IPS-11a (cell line): ENCODE data around the gene CARD19.
"Not testable (repeated sequence)": the region's sequence is repeated elsewhere in the genome, so short reads cannot be mapped to it uniquely, and the experiment has no call there.

ENCODE experiments used
- H3K4me3 ChIP-seq: one replicate; pipeline ENCODE4 v1.5.1; 2013; ENCODE audit warnings: low read depth, low read length, control low read depth

Gene CARD19

DNA sequence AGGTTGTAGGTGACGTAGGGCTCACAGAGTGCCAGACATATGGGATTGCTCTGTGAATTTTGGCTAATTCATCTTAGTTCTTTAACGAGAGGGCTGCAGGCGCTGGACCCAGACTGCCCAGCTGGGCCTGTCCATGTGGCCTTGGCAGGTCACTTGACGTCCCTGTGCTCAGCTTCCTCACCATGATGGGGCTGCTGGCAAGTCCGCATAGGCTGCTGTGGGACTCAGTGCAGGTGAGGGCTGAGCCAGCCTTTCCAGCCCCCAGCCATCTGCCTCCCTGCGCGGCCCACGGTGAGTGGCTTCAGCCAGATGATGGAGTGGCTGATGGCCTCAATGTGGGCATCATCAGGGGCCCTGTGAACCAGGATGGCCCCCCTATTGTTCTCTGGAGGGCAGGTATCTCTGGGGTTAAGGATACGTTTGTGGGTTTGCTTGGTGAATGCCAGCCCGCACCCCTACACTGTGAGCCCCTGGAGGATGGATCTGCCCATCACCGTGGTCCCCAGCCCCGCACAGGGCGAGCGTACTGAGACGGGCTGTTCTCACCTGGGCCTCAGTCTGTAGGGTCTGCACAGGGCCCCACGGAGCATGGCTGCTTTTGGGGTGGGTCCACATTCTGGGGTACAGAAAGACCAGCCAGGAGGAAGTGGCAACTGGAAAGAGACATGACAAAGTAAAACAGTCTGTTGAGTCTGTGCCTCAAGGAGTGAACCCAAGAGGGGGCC, 3.7 kb downstream of the CARD19 start:
- H3K4me3 ChIP-seq: no peak overlapping the region

DNA sequence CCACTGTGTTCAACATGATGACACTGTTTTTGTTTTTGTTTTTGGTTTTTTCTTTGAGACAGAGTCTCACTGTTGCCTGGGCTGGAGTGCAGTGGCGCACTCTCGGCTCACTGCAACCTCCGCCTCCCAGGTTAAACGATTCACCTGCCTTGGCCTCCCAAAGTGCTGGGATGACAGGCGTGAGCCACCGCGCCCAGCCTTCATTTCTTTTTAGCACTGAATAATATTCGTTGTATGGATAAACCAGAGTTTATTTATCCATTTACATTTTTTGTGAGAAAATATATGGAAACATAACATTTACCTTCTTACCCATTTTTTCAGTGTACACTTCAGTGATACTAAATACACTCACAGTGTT, 4.2 kb downstream of the CARD19 start:
- no peak overlapping the region for H3K4me3 ChIP-seq

DNA sequence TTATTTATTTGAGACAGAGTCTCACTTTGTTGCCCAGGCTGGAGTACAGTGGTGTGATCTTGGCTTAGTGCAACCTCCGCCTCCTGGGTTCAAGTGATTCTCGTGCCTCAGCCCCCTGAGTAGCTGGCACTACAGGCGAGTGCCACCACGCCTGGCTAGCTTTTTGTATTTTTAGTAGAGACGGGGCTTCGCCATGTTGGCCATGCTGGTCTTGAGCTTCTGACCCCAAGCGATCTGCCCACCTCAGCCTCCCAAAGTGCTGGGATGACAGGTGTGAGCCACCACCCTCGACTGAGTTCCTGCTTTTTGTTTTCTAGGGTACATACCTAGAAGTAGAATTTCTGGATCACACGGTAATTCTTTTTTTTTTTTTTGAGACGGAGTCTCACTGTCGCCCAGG, 5.1 kb downstream of the CARD19 start:
- not testable (repeated sequence) for H3K4me3 ChIP-seq

DNA sequence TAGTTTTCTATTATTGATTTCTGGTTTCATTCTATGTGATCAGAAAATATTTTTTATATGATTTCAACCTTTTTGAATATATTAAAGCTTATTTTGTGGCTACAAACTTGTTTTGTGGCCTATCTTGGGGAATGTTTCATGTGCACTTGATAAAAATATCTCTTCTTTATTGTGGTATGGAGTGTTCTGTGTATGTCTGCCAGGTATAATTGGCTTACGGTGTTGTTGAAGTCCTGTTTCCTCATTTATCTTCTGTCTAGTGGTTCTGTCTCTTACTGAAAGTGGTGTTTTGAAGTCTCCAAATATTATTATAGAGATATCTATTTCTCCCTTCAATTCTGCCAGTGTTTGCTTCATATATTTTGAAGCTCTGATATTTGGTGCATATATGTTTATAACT, 9.6 kb downstream of the CARD19 start:
- no peak overlapping the region for H3K4me3 ChIP-seq

DNA sequence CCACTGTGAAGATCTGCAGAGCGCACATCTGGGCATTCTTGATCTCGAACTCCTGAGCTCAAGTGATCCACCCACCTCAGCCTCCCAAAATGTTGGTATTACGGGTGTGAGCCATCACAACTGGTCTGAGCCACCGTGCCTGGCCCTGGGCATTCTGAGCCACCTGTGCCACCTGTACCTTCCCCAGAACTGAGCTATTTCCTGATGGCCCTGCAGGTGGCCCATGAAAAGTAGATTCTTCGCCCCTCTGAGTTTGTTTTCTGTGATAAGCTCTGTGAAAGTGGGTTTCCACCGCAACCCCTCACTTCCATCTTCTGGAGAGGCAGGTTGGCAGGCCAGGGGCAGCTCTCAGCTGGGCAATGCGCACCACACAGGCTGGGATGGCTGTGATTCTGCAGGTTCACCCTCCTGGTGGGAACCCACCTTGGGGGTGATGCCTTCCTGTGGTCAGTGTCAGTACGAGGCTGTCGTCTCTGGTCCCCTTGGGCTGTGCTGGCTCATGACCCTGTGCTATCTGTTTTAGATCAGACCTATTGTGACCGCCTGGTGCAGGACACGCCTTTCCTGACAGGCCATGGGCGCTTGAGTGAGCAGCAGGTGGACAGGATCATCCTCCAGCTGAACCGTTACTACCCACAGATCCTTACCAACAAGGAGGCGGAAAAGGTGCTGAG, 11.3 kb downstream of the CARD19 start:
- no peak overlapping the region for H3K4me3 ChIP-seq

DNA sequence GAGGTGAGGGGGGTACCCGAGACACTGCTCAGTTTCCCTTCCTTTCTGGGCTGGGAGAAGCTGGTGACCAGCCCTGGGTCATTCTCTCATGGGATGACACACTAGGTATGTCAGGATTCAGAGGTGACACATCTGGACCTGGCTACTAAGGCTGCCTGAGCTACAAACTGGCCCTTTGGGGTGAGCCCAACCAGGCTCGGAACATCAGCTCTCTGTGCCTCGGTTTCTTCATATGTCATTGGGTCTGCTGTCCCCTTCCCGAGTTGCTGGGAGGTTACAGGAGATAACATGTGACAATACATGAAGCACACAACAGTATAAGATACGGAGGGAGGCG, 11.8 kb downstream of the CARD19 start:
- no peak overlapping the region for H3K4me3 ChIP-seq

DNA sequence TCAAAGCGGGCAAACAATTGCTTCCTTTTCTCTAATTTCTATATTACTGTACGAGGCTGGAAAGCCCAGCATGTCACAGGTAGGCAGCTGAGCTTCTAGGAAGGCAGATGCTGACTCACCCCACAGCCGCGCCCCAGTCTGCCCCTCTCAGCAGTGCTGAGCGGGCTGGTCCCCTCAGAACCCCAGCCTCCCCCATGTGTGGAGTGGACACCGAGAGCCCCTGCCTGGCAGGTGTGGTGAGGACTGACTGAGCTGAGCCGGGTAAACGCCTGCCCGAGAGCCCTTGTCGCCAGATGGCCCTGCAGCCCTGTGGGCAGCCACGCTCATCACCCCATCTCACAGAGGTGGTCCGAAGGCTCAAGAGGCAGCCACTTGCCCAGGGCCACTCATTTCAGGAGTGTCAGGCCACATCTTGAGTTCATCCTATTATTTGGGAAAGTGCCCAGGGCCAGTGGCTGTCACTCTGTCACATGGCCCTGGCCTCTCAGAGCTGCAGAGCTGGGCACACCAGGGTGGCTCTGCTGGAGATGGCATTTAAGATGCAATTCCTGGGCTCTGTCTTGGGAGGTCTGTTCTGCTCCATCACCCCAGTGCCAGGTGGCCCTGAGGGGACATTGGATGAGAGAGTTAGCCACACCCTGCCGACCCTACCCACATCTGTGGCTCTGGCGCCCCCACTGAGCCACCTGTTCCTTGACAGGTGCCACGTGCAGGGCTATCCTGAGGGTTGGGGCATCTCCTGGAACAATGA, 12.4 kb downstream of the CARD19 start:
- H3K4me3 ChIP-seq: no peak overlapping the region

DNA sequence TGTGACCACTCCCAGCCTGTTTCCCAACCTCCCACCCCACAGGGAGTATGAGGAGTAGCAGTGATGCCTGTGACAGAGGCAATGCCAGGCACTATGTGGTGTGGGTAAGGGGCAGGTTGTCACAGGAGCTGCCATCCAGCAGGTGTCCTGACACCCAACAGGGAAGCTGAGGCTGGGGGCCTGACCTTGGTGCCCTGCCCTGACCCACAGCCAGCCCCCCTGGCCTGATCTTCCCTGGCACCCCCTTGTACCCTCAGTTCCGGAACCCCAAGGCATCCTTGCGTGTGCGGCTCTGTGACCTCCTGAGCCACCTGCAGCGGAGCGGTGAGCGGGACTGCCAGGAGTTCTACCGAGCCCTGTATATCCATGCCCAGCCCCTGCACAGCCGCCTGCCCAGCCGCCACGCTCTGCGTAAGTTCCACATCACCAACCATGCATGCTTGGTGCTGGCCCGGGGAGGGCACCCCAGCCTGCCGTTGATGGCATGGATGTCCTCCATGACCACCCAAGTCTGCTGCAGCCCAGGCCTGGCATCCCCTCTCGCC, 14.4 kb downstream of the CARD19 start:
- no peak overlapping the region for H3K4me3 ChIP-seq

DNA sequence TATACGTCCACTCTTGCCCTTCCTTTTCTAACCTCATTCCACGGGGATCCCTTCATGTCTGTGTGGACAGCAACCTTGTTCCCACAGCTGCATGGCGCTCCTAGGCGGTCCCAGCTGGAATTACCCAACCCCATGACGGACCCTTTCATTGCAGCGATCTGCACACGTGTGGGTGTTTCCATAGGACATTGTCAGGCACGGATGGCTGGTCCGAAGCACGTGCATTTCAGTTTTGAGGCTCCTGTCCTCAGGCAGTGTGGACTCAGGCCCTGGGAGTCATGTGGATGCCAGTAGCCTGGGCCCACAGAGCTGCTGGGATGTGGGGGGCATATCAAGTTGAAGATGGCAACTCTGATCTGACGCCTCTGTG, 15.0 kb downstream of the CARD19 start:
- no peak overlapping the region for H3K4me3 ChIP-seq

DNA sequence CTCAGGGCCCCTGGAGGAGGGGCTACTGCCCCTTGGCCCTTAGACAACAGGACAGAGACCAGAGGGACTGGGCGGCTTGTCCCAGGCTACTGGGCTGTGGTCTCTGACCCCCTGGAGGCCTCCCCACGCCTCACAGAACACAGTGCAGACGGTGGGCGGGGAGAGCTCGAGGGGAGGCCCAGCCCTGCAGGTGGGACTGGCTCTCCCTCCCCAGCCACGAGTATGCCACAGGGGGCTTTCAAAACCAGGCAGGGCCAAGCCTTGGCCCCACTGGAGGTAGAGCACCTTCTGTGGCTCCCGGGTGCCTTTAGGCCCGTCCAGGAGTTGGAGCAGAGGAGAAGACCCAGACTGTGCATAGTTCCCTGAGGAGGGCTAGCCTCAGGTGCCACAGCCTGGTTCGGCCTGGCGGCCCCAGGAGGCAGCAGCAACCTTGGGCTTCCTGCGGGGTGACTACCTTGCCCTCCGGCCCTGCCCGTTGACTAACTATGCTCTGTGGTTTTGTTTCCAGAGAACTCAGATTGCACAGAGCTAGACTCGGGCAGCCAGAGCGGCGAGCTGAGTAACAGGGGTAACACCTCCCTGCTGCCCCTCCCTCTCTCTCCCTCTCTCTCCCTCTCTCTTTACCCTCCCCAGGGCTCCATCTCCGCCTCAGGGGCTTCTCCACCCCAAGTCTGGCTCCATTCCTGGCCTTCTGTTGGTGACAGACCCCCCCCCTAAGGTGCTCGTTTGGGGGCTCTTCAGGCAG, 15.5 kb downstream of the CARD19 start:
- H3K4me3 ChIP-seq: no peak overlapping the region

DNA sequence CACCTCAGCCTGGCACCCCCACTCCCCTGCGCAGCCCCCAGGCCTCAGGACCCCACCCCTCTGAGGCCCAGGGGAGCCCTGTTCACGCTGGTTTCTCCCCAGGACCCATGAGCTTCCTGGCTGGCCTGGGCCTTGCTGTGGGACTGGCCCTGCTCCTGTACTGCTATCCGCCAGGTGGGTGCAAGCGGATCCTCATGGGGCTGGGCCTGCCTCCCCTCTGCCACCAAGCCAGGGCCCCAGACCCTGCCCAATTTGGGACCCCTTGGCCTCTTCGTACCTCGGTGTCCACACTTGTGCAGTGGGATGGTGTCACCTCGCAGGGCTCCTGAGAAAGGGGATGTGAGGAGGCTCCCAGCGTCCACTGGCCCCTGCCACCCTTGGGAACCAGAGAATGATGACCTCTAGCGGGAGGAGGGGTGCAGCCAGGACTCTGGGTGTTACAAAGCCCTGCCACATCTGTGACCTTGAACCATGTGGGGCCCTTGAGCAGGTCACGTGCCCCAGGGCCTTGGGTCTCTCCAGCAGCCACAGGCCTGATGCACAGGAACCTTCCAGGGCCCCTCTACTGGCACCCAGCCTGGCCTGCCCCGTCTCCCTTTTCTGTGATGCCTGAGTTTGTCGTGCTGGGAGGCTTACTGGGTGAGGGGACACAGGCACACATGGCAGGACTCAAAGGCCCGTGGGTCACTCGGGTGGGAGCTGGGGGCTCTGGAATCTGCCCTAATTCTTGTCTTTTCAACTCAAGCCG, 16.3 kb downstream of the CARD19 start:
- no peak overlapping the region for H3K4me3 ChIP-seq

DNA sequence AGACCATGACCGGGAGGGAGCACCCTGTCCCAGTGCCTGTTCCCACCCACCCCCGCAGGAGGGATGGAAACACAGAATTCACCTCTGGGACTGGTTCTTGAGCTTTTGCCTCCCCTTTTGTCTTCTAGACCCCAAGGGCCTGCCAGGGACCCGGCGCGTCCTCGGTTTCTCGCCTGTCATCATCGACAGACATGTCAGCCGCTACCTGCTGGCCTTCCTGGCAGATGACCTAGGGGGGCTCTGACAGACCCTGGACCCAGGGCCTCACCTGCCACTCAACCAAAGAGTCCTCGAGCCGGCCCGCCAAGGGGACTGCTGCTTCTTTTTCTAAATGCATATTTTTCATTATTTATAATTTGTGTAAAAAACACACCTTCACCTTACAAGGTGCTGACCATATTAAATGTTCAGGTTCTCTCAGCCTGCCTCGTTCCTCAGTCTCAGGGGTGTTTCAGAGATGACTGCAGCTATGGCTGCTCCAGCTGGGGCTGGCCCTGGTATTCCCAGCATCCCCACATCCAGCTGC, 16.9 kb downstream of the CARD19 start:
- no peak overlapping the region for H3K4me3 ChIP-seq

DNA sequence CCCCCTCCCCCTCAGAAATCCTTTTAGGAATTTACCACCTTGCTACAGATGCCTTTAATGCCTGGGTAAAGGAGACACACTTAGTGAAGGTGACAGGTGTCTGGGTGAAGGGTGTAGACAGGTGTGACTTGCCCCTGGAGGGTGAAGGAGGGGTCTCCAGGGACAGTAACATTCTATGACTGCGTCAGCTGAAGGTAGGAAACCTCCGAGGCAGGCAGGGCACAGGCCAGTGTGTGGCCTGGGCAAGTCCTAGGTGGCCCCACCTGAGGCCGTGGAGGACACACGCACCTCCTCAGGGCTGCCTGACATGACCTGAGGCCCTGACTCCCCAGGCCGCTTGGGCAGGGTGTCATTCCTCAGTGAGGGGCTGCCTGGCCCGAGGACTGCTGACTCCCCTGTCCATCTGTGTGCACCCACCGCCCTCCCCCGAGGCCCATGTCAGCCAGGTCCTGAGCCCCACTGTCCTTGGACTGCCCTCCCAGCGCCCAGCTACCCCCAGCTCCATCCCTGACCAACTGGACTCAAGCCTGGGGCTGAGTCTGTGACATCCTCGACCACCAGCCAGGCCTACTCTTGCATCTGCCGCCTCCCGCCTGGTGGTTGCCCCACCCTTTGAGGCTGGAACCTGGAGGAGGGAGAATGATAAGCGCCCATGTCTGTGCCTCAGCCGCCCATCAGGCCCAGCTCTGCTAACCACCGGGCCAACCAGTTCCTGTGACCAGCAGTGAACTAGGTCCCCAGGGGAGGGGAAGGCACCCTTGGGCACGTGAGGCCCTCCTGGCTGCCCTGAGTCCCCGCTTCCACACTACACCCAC, 18.4 kb downstream of the CARD19 start:
- H3K4me3 ChIP-seq: no peak overlapping the region

DNA sequence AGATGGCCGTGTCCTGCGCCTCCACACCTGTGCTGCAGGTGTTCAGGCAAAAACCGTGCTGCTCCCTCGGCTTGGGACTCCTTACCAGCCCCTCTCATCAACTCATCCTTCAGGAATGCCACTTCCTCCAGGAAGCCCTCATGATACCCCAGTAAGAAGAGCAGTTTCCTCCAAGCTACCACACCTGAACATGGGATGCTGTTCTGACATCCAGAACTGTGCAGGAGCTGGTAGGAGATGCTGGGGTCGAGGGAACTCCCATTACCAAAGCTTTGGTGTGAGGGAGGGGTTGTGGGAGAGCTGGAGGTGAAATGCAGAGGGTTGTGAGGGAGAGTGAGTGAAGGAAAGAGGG, 18.9 kb downstream of the CARD19 start:
- no peak overlapping the region for H3K4me3 ChIP-seq

DNA sequence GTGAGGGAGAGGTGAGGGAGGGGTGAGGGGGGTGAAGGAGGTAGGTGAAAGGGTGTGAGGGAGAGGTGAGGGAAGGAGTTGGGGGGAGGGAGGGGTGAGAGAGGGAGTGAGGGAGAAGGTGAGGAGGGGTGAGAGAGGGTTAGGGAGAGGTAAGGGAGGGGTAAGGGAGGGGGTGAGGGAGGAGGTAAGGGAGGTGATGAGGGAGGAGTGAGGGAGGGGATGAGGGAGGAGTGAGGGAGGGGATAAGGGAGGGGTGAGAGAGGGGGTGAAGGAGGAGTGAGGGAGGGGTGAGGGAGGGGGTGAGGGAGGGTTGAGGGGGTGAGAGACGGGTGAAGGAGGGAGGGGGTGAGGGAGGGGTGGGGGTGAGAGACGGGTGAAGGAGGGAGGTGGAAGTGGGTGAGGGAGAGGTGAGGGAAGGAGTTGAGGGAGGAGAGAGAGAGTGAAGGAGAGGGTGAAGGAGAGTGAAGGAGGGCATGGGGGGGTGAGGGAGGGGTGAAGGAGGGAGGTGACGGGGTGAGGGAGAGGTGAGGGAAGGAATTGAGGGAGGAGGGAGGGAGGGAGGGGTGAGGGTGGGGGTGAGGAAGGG, 19.6 kb downstream of the CARD19 start:
- H3K4me3 ChIP-seq: no peak overlapping the region

DNA sequence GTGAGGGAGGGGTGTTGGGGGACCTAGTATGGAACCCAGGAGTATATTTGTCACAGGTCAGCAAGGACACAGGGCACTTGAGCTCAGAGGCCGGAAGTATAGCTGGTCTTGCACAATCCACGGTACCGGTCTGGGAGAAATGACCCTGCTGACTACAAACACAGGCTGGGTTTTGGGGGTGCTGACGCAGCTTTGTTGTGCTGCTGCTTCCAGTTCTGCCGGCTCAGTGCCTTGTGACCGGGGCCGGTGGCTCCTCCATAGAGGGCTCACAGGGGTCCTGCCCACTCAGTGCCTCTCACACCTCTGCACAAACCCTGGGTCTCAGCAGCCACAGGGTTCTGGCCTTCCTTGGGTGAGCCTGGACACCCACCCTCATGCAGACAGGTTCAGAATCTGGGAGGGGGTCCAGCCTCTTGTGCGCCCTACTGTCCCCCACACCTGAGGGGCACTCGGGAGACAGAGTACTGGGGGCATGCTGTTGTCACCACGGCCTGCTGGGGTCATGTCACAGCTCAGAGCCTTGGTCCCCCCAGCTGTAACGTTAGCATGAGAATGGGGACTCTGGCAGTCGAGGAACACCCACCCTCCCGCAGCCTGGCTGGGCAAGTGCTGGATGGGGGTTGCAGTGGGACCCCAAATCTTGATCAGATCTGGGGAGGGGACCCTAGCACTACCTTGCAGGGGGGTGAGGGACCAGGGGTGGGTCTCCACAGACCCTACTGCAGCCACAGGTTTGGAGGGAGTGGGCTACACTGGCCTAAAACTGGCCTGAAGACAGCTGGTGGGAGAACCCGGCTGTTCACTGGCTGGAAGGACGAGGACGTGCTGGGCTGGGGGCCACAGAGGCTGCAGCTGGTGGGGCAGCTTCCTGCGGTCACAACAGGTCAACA, 20.3 kb downstream of the CARD19 start:
- H3K4me3 ChIP-seq: no peak overlapping the region

DNA sequence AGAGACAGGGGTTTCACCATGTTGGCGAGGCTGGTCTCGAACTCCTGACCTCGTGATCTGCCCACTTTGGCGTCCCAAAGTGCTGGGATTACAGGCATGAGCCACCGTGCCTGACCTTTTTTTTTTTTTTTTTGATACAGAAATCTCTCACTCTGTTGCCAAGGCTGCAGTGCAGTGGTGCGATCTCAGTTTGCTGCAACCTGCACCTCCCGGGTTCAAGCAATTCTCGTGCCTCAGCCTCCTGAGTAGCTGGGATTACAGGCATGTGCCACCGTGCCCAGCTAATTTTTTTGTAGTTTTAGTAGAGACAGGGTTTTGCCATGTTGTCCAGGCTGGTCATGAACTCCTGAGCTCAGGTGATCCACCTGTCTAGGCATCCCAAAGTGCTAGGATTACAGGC, 21.5 kb downstream of the CARD19 start:
- H3K4me3 ChIP-seq: not testable (repeated sequence)
